ENCODE results near the gene KIAA1671. TPM values are rescaled to one million over a fixed set of nuclear protein-coding genes. Genes with fewer than 3 reads are reported as not detected.

KIAA1671 gene
- total RNA-seq, 1 experiment from 2014 or later: 68.1 TPM

GRCh38 chr22:25082096-25082495, 129.6 kb downstream of the KIAA1671 start:
- TF ChIP-seq CTCF (IDR thresholded peaks at IDR 0.05; ENCODE audit: unreplicated experiment): no peak
- DNase-seq (ENCODE audit: unreplicated experiment): no peak
- no peaks in the 10 kb centered on the region for H3K27me3 Mint-ChIP-seq (ENCODE audit: insufficient read depth, unreplicated experiment)
- CTCF ChIA-PET: interaction anchor here (0.8 to 1.4 kb wide), 9 partner anchors 17 to 144 kb away, joined by 3 to 7 read pairs (median 4); no protein-coding TSS in a partner anchor
- peaks cover 27% of the 10 kb centered on the region for H3K36me3 Mint-ChIP-seq (ENCODE audit: insufficient read depth, unreplicated experiment)
- H3K4me3 Mint-ChIP-seq (ENCODE audit: unreplicated experiment): no peak overlapping the region
- no peaks in the 10 kb centered on the region for H3K9me3 Mint-ChIP-seq (ENCODE audit: unreplicated experiment)
- BruUV-seq (replicated peaks): no TSS peak
- no peaks in the 10 kb centered on the region for H3K4me1 Mint-ChIP-seq (ENCODE audit: insufficient read depth, unreplicated experiment)
- intact Hi-C loops (cut with micrococcal nuclease): no loop called here
- POLR2A ChIA-PET: no interaction called here
- no peak overlapping the region for H3K27ac Mint-ChIP-seq (ENCODE audit: low read depth, unreplicated experiment)

- Mint-ChIP-seq H3K36me3 (ENCODE audit: insufficient read depth, unreplicated experiment) (peaks cover 28% of the 10 kb centered on the region), H3K4me1 (ENCODE audit: insufficient read depth, unreplicated experiment) (no peaks in the 10 kb centered on the region), H3K4me3 (ENCODE audit: unreplicated experiment) (no peak overlapping the region), H3K27ac (ENCODE audit: low read depth, unreplicated experiment) (no peak overlapping the region), H3K9me3 (ENCODE audit: unreplicated experiment) (no peaks in the 10 kb centered on the region), H3K27me3 (ENCODE audit: insufficient read depth, unreplicated experiment) (no peaks in the 10 kb centered on the region)
- intact Hi-C loops (cut with micrococcal nuclease): no loop called here
- CTCF ChIA-PET: interaction anchor here (0.6 to 1.4 kb wide), 3 partner anchors 16 to 119 kb away, joined by 3 to 7 read pairs (median 3); no protein-coding TSS in a partner anchor
- TF ChIP-seq CTCF (IDR thresholded peaks at IDR 0.05; ENCODE audit: unreplicated experiment): no peak
- no TSS peak for BruUV-seq (replicated peaks)
- DNase-seq (ENCODE audit: unreplicated experiment): no peak
- POLR2A ChIA-PET: no interaction called here
These were observed 130.7 kb downstream of the KIAA1671 start for GRCh38 chr22:25083056-25083806.

- H3K27ac Mint-ChIP-seq (ENCODE audit: low read depth, unreplicated experiment): no peak overlapping the region
- no peaks in the 10 kb centered on the region for H3K9me3 Mint-ChIP-seq (ENCODE audit: unreplicated experiment)
These were observed 131.3 kb downstream of the KIAA1671 start for GRCh38 chr22:25083807-25084200.

More at GRCh38 chr22:25083807-25084200, 131.3 kb downstream of the KIAA1671 start:
- peaks cover 33% of the 10 kb centered on the region for H3K36me3 Mint-ChIP-seq (ENCODE audit: insufficient read depth, unreplicated experiment)
- CTCF ChIA-PET: interaction anchor here (0.6 kb wide), 2 partner anchors 25 to 114 kb away, joined by 3 read pairs; no protein-coding TSS in a partner anchor
- POLR2A ChIA-PET: no interaction called here
- no TSS peak for BruUV-seq (replicated peaks)
- H3K27me3 Mint-ChIP-seq (ENCODE audit: insufficient read depth, unreplicated experiment): no peaks in the 10 kb centered on the region
- no peaks in the 10 kb centered on the region for H3K4me1 Mint-ChIP-seq (ENCODE audit: insufficient read depth, unreplicated experiment)
- intact Hi-C loops (cut with micrococcal nuclease): no loop called here
- no peak overlapping the region for H3K4me3 Mint-ChIP-seq (ENCODE audit: unreplicated experiment)
- DNase-seq (ENCODE audit: unreplicated experiment): no peak
- TF ChIP-seq CTCF (IDR thresholded peaks at IDR 0.05; ENCODE audit: unreplicated experiment): no peak

All from MCF 10A (cell line).